Measurements from ENCODE around the gene WNT8B.

- TF ChIP-seq CTCF (IDR thresholded peaks at IDR 0.05) = no peak
- no peak for TF ChIP-seq POLR2A (IDR thresholded peaks at IDR 0.05)
- TF ChIP-seq POLR2AphosphoS5 (IDR thresholded peaks at IDR 0.05) = peak; percentile 72
Observed at GRCh38 chr10:100515612-100516011, 52.8 kb downstream of the WNT8B start.

All from prostate gland (tissue), 2 donors.